Measurements from ENCODE around the gene ADPGK. TPM values are rescaled to one million over a fixed set of nuclear protein-coding genes. Genes with fewer than 3 reads are reported as not detected.

ADPGK gene
- total RNA-seq, 2 experiments from 2014 or later, result 41.4 to 43.6 TPM

GRCh38 chr15:72706266-72706665, 77.3 kb downstream of the ADPGK start:
- Mint-ChIP-seq H3K4me1 (ENCODE audit: low read depth) (peaks cover 3% of the 10 kb centered on the region), H3K27me3 (ENCODE audit: low read depth) (no peaks in the 10 kb centered on the region), H3K4me3 (no peak overlapping the region), H3K27ac (no peak overlapping the region), H3K36me3 (ENCODE audit: low read depth) (no peaks in the 10 kb centered on the region), H3K9me3 (no peaks in the 10 kb centered on the region)
- DNase-seq, result no peak
- CTCF ChIA-PET, result interaction anchor here (0.6 to 2.2 kb wide), 3 partner anchors 16 to 58 kb away, joined by 3 to 6 read pairs (median 4); no protein-coding TSS in a partner anchor
- intact Hi-C loops (cut with micrococcal nuclease), result no loop called here

Other genes with a start within 250 kb of the ADPGK start
- gene GOLGA6B, start 129.1 kb downstream of the ADPGK start, total RNA-seq, result not detected
- gene HIGD2B, start 97.6 kb downstream of the ADPGK start, total RNA-seq, result under 1 TPM; 0.19 to 0.27 TPM
- 10 to 100 TPM; 16.3 to 17.4 TPM for gene BBS4, start 97.6 kb downstream of the ADPGK start, total RNA-seq